Tibial artery (tissue), 4 donors: ENCODE results near the gene UBFD1.
"Not testable (repeated sequence)": the region's sequence is repeated elsewhere in the genome, so short reads cannot be mapped to it uniquely, and the experiment has no call there.

Source experiments
- DNase-seq, 2 donors: peaks; one replicate each; pipeline ENCODE4 v3.0.0-alpha.2; 2019
- H3K27ac ChIP-seq, 2 donors: fragments of 200-600 bp; sonication (generic) in 1 of 2; 1 replicate in 1 of 2; 2 replicates in 1 of 2; pipeline ENCODE4 v1.5.1; 2018 to 2019; ENCODE audit warnings: mild to moderate bottlenecking in 1 of 2
- H3K27me3 ChIP-seq, 2 donors: fragments of 200-600 bp; sonication (generic) in 1 of 2; one replicate each; pipeline versions ENCODE4 v1.5.1 to v1.6.0; 2016 to 2019
- H3K36me3 ChIP-seq, 3 donors: fragments of 200-600 bp; sonication (generic) in 2 of 3; one replicate each; pipeline ENCODE4 v1.5.1; 2016 to 2019; ENCODE audit warnings: mild to moderate bottlenecking in 2 of 3
- H3K4me1 ChIP-seq, 4 donors: fragments of 200-600 bp; sonication (generic) in 2 of 4; 1 replicate in 3 of 4; 2 replicates in 1 of 4; pipeline ENCODE4 v1.5.1; 2016 to 2019
- H3K4me3 ChIP-seq, 2 donors: fragments of 200-600 bp; sonication (generic) in 1 of 2; 1 replicate in 1 of 2; 2 replicates in 1 of 2; pipeline ENCODE4 v1.5.1; 2018 to 2019; ENCODE audit warnings: mild to moderate bottlenecking in 2 of 2
- H3K9me3 ChIP-seq, 3 donors: fragments of 200-600 bp; sonication (generic) in 1 of 3; one replicate each; pipeline ENCODE4 v1.5.1; 2016 to 2019
- intact Hi-C: fragments of 100-400 bp; cut with DNase I; formaldehyde crosslinking; loops from one replicate; pipeline ENCODE4 v1.15.0; 2023; ENCODE audit warnings: low total_unique reads
- TF ChIP-seq, protein P1 (sequence below), 2 experiments: fragments of 200-600 bp in 1 of 2; fragments of 450-650 bp in 1 of 2; IDR thresholded peaks; one replicate each; pipeline ENCODE4 v1.5.1; 2017 to 2019; ENCODE audit warnings: antibody characterized with exemption in 2 of 2, mild to moderate bottlenecking in 1 of 2, moderate library complexity in 1 of 2

The UBFD1 gene

DNA sequence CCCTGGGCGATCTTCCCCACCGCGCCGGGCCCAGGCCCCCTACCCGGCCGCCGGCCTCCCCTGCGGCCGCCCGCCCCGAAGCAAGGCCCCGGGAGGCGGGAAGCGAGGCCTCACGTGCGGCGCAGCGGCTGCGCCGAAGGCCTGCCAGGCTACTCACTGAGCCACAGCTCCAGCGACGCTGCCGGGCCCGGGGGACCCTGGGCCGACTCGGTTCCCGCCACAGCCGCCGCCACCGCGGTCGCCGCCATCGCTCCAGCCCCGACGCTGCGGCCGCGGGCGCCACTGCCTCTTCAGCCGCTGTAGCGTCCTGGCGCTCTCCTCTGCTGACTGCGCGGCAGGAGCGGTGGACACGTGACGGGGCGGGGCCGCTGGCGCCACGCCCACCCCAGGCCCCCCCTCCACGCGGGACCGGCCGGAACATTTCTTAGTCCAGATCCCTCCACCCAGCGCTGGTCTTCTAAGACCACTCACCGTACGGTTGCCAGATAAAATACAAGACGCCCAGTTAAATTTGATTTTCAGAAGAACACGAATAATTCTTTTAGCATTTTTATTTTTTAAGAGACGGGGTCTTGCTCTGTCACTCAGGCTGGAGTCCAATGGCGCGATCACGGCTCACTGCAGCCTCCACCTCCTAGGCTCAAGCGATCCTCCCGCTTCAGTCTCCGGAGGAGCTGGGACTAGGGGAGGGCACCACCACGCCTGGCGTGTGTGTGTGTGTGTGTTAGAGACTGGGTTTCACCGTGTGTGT, 47.2 kb upstream of the UBFD1 start, which contains the start of gene GGA2:
TSS of gene GGA2 (minus strand) at position 331 of the 751 bp plus-strand sequence. CDS start at position 248, 83 bp downstream.
- Histone ChIP-seq H3K27ac (peak within 1 kb of the TSS; percentile 78 to 91), H3K4me1 (peaks cover 0 to 38% (median 14%) of the 10 kb centered on the region in 4 donors), H3K9me3 (no peaks in the 10 kb centered on the region), H3K4me3 (peak within 1 kb of the TSS; percentile 72 to 99), H3K36me3 (peaks cover 0 to 9% (median 0%) of the 10 kb centered on the region in 3 donors), H3K27me3 (no peaks in the 10 kb centered on the region)
- TF ChIP-seq, protein P1, sequence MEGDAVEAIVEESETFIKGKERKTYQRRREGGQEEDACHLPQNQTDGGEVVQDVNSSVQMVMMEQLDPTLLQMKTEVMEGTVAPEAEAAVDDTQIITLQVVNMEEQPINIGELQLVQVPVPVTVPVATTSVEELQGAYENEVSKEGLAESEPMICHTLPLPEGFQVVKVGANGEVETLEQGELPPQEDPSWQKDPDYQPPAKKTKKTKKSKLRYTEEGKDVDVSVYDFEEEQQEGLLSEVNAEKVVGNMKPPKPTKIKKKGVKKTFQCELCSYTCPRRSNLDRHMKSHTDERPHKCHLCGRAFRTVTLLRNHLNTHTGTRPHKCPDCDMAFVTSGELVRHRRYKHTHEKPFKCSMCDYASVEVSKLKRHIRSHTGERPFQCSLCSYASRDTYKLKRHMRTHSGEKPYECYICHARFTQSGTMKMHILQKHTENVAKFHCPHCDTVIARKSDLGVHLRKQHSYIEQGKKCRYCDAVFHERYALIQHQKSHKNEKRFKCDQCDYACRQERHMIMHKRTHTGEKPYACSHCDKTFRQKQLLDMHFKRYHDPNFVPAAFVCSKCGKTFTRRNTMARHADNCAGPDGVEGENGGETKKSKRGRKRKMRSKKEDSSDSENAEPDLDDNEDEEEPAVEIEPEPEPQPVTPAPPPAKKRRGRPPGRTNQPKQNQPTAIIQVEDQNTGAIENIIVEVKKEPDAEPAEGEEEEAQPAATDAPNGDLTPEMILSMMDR (IDR thresholded peaks at IDR 0.05) = no peak
- intact Hi-C loops = loop anchor here (5.0 kb wide), 1 partner anchor 47 kb away; the partner anchor contains the start of genes EARS2 and UBFD1
- peak; percentile 78 to 93 for DNase-seq

DNA sequence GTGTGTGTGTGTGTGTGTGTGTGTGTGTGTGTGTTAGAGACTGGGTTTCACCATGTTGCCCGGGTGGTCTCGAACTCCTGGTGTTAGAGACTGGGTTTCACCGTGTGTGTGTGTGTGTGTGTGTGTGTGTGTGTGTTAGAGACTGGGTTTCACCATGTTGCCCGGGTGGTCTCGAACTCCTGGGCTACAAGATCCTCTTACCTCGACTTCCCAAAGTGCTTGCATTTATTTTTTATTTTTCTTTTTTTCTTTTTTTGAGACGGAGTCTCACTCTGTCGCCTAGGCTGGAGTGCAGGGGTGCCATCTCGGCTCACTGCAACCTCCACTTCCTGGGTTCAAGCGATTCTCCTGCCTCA, 46.6 kb upstream of the UBFD1 start:
- not testable (repeated sequence) for H3K27me3 ChIP-seq, H3K9me3 ChIP-seq, DNase-seq
- Histone ChIP-seq H3K27ac (peak overlapping the region; percentile 78 to 91), H3K4me3 (peak overlapping the region; percentile 72 to 99), H3K36me3 (peaks cover 0 to 10% (median 0%) of the 10 kb centered on the region in 3 donors), H3K4me1 (peaks cover 0 to 34% (median 12%) of the 10 kb centered on the region in 4 donors)
- intact Hi-C loops = loop anchor here (5.0 kb wide), 1 partner anchor 46 kb away; the partner anchor contains the start of genes EARS2 and UBFD1

DNA sequence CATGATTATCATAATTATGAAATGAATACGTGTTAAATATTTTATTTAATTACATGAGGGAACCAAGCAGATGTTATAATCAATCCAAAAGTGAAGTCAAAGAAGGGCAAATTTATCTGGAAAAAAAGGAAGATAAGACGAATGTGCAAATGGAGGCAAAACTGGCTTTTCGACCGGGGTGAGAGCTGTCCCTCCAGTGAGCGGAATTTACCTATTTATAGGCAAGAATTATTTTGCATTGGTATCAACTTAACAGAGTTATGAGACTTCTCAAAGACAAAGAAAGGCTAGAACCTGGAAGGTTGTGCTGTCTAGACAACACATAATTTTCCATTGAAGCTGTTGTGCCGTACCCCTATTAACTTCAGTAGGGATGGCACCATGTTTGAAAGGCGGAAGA, 45.8 kb upstream of the UBFD1 start:
- Histone ChIP-seq H3K9me3 (no peaks in the 10 kb centered on the region), H3K36me3 (peaks cover 0 to 10% (median 0%) of the 10 kb centered on the region in 3 donors), H3K27me3 (no peaks in the 10 kb centered on the region), H3K4me1 (peaks cover 0 to 26% (median 7%) of the 10 kb centered on the region in 4 donors), H3K4me3 (no peak overlapping the region), H3K27ac (no peak overlapping the region)
- TF ChIP-seq, protein P1 (IDR thresholded peaks at IDR 0.05) = no peak
- intact Hi-C loops = loop anchor here (5.0 kb wide), 1 partner anchor 46 kb away; the partner anchor contains the start of genes EARS2 and UBFD1
- DNase-seq = no peak

DNA sequence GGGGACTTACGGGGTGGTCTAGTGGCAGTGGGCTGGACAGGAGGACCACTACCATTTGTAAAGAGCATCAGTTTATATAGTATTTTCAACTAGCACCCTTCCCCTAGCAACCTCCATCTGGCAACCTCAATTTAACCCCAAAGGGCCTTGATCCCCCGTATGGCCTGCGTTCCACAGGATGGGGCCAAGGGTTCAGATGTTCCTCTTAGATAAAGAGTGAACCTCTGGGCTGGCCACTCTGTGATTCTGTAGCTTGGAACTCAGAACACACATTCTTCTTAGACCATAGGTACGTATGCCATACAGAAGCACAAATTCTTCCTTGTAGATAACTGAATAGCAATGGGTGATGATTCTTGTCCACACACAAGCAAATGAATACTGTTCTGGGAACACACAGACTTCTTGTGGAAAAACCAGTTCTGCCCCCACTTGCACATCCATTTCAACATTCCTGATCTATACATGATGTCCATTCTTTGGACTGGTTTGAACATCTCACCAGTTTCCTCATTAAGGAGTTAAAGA, 45.3 kb upstream of the UBFD1 start:
- Histone ChIP-seq H3K4me3 (no peak overlapping the region), H3K9me3 (no peaks in the 10 kb centered on the region), H3K36me3 (peaks cover 0 to 10% (median 0%) of the 10 kb centered on the region in 3 donors), H3K27me3 (no peaks in the 10 kb centered on the region), H3K27ac (no peak overlapping the region), H3K4me1 (peaks cover 0 to 21% (median 7%) of the 10 kb centered on the region in 4 donors)
- TF ChIP-seq, protein P1 (IDR thresholded peaks at IDR 0.05) = no peak
- intact Hi-C loops = loop anchor here (5.0 kb wide), 1 partner anchor 45 kb away; the partner anchor contains the start of genes EARS2 and UBFD1
- DNase-seq = no peak

DNA sequence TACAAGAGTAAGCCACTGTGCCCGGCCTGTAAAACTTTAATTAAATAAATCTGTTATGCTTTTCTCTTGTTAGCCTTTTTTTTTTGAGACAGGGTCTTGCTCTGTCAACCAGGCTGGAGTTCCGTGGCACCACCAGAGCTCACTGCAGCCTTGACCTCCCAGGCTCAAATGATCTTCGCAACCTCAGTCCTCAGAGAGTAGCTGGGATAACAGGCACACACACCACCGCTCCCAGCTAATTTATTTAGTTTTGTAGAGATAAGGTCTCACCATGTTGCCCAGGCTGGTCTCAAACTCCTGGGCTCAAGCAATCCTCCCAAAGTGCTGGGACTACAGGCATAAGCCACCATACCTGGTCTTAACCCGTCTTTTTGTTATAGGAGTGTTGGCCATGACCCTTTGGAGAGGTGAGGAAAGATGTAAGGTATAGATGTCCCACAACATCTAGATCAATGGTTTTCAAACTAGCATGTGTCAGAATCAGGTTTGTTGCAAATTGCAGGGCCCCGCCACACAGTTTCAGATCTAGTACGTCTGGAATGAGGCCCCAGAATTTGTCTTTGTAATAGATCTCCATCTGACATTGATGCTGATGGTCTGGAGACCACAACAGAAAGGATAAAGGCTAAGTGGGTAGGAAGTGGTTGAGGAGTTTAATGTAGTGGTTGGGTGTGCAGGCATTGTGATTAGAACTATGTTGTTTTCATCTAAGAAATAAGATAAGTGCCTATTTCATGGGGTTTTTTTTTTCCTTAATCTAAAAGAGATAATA, 43.0 kb upstream of the UBFD1 start:
- no peaks in the 10 kb centered on the region for H3K9me3 ChIP-seq
- intact Hi-C loops = loop anchor here (5.0 kb wide), 1 partner anchor 43 kb away; the partner anchor contains the start of genes EARS2 and UBFD1
- H3K27me3 ChIP-seq = no peaks in the 10 kb centered on the region
- H3K4me3 ChIP-seq = no peak overlapping the region
- DNase-seq = peak in 1 of 2 donors; percentile 11
- TF ChIP-seq, protein P1 (IDR thresholded peaks at IDR 0.05) = no peak
- H3K36me3 ChIP-seq = peaks cover 0 to 16% (median 0%) of the 10 kb centered on the region in 3 donors
- no peaks in the 10 kb centered on the region for H3K4me1 ChIP-seq
- no peak overlapping the region for H3K27ac ChIP-seq
